Neural crest cell (in vitro differentiated cells): ENCODE data around the gene SHISA7. TPM values are rescaled to one million over a fixed set of nuclear protein-coding genes. Genes with fewer than 3 reads are reported as not detected.

ENCODE experiments used
- DNase-seq: peaks from one replicate; pipeline ENCODE4 v3.0.0; 2021; ENCODE audit warnings: low read depth, mixed read lengths, low spot score
- H3K27ac Mint-ChIP-seq: one replicate; pipeline ENCODE4 v1.8.0; 2021; ENCODE audit warnings: mild to moderate bottlenecking, mixed read lengths; ENCODE audit not compliant: unreplicated experiment
- H3K27me3 Mint-ChIP-seq: 2 replicates; pipeline ENCODE4 v1.8.0; 2021; ENCODE audit warnings: low read depth, mild to moderate bottlenecking, mixed read lengths
- H3K36me3 Mint-ChIP-seq: 2 replicates; pipeline ENCODE4 v1.8.0; 2021; ENCODE audit warnings: low read depth, mild to moderate bottlenecking, mixed read lengths
- H3K4me1 Mint-ChIP-seq: 2 replicates; pipeline ENCODE4 v1.8.0; 2021; ENCODE audit warnings: mixed read lengths
- H3K4me3 Mint-ChIP-seq: one replicate; pipeline ENCODE4 v1.8.0; 2021; ENCODE audit warnings: mild to moderate bottlenecking, mixed read lengths
- H3K9me3 Mint-ChIP-seq: 2 replicates; pipeline ENCODE4 v1.8.0; 2021; ENCODE audit warnings: mixed read lengths
- CTCF ChIP-seq: fragments of 200-600 bp; sonication (generic); conservative IDR thresholded peaks from 2 replicates; pipeline ENCODE4 v1.5.0; 2021; ENCODE audit warnings: antibody characterized with exemption, mild to moderate bottlenecking
- total RNA-seq: library from RNA; stranded (reverse); gene quantifications from 2 replicates; pipeline ENCODE4 v1.2.1, GENCODE V29; 2021

SHISA7 gene
- total RNA-seq, 1 donor from 2014 or later = 0.54 TPM

GRCh38 chr19:55467236-55468053 is 24.3 kb upstream of the SHISA7 start:
- Mint-ChIP-seq H3K36me3 (no peaks in the 10 kb centered on the region), H3K4me3 (no peak overlapping the region), H3K27me3 (peaks cover 6% of the 10 kb centered on the region), H3K4me1 (no peaks in the 10 kb centered on the region), H3K9me3 (no peaks in the 10 kb centered on the region), H3K27ac (peak overlapping the region; percentile 5)
- TF ChIP-seq CTCF = peak; percentile 98
- DNase-seq = peak; percentile 75

- Mint-ChIP-seq H3K27me3 (peaks cover 10% of the 10 kb centered on the region), H3K9me3 (no peaks in the 10 kb centered on the region), H3K4me1 (peaks cover 6% of the 10 kb centered on the region), H3K36me3 (no peaks in the 10 kb centered on the region), H3K27ac (no peak overlapping the region), H3K4me3 (peak overlapping the region; percentile 47)
- no peak for TF ChIP-seq CTCF
- no peak for DNase-seq
These were observed 23.1 kb upstream of the SHISA7 start for GRCh38 chr19:55466241-55466614.

GRCh38 chr19:55465460-55466240 is 22.6 kb upstream of the SHISA7 start:
- H3K4me1 Mint-ChIP-seq = peaks cover 10% of the 10 kb centered on the region
- no peak overlapping the region for H3K27ac Mint-ChIP-seq
- DNase-seq = no peak
- peaks cover 10% of the 10 kb centered on the region for H3K27me3 Mint-ChIP-seq
- no peak for TF ChIP-seq CTCF
- no peaks in the 10 kb centered on the region for H3K9me3 Mint-ChIP-seq
- H3K36me3 Mint-ChIP-seq = no peaks in the 10 kb centered on the region
- peak overlapping the region; percentile 47 for H3K4me3 Mint-ChIP-seq

- TF ChIP-seq CTCF = no peak
- no peak within 1 kb of the TSS for H3K4me3 Mint-ChIP-seq
- no peaks in the 10 kb centered on the region for H3K9me3 Mint-ChIP-seq
- peaks cover 10% of the 10 kb centered on the region for H3K27me3 Mint-ChIP-seq
- DNase-seq = no peak
- no peak within 1 kb of the TSS for H3K27ac Mint-ChIP-seq
- no peaks in the 10 kb centered on the region for H3K36me3 Mint-ChIP-seq
- H3K4me1 Mint-ChIP-seq = peaks cover 20% of the 10 kb centered on the region
These were observed 21.6 kb upstream of the SHISA7 start, which contains the start of gene C19orf85 for GRCh38 chr19:55464662-55465054. TSS of gene C19orf85 (minus strand) at chr19:55464751. CDS start at chr19:55464554, 197 bp downstream.

- Mint-ChIP-seq H3K27me3 (peaks cover 10% of the 10 kb centered on the region), H3K27ac (no peak overlapping the region), H3K36me3 (no peaks in the 10 kb centered on the region), H3K4me3 (no peak overlapping the region), H3K4me1 (peaks cover 20% of the 10 kb centered on the region), H3K9me3 (no peaks in the 10 kb centered on the region)
- no peak for DNase-seq
- no peak for TF ChIP-seq CTCF
These were observed 21.1 kb upstream of the SHISA7 start for GRCh38 chr19:55464039-55464661.
